RWPE1 (cell line): ENCODE measurements around the gene TRNAU1AP.
"Not testable (repeated sequence)": the region's sequence is repeated elsewhere in the genome, so short reads cannot be mapped to it uniquely, and the experiment has no call there.

Source experiments
- CTCF ChIA-PET: fragments of 350-600 bp; sonication (Branson Sonifier 250); formaldehyde crosslinking; extraction: SDS; loops from one replicate; lab custom pipeline; 2021; lab: Yijun Ruan, JAX
- POLR2A ChIA-PET: fragments of 400-600 bp; formaldehyde crosslinking; extraction: SDS; loops from one replicate; lab custom pipeline; 2020; ENCODE audit warnings: antibody characterized with exemption; ENCODE audit not compliant: low non-redundant PET; lab: Yijun Ruan, JAX
- DNase-seq: peaks from one replicate; pipeline ENCODE4 v3.0.0; 2012; ENCODE audit warnings: low spot score
- H3K27ac ChIP-seq: fragments of 450-650 bp; 2 replicates; pipeline ENCODE4 v1.5.1; 2017
- CTCF ChIP-seq: fragments of 450-650 bp; conservative IDR thresholded peaks from 2 replicates; pipeline ENCODE4 v1.5.1; 2017; ENCODE audit warnings: low read depth, mild to moderate bottlenecking

TRNAU1AP gene

GRCh38 chr1:28512058-28512611 lies 40.8 kb upstream of the TRNAU1AP start:
- ChIA-PET POLR2A (interaction anchor here (0.6 kb wide), 1 partner anchor 383 kb away, joined by 3 read pairs; no protein-coding TSS in a partner anchor), CTCF (no interaction called here)
- no peak for TF ChIP-seq CTCF
- no peak for DNase-seq
- peak overlapping the region; percentile 77 for H3K27ac ChIP-seq

GRCh38 chr1:28514445-28514933 lies 38.4 kb upstream of the TRNAU1AP start:
- peak overlapping the region; percentile 79 for H3K27ac ChIP-seq
- POLR2A ChIA-PET: interaction anchor here (0.9 kb wide), 1 partner anchor 67 kb away, joined by 3 read pairs; no protein-coding TSS in a partner anchor
- CTCF ChIA-PET, DNase-seq: not testable (repeated sequence)

GRCh38 chr1:28516518-28516956 lies 36.3 kb upstream of the TRNAU1AP start:
- ChIA-PET POLR2A (interaction anchor here (0.6 to 1.0 kb wide), 4 partner anchors 11 to 779 kb away, joined by 3 to 5 read pairs (median 4); partner anchors contain the start of gene RCC1), CTCF (interaction anchor here (0.7 to 1.1 kb wide), 2 partner anchors 37 to 618 kb away, joined by 3 to 4 read pairs; no protein-coding TSS in a partner anchor)
- no peak for TF ChIP-seq CTCF
- peak overlapping the region; percentile 79 for H3K27ac ChIP-seq
- DNase-seq: no peak

GRCh38 chr1:28517649-28517999 lies 35.3 kb upstream of the TRNAU1AP start:
- TF ChIP-seq CTCF: no peak
- POLR2A ChIA-PET: no interaction called here
- DNase-seq: no peak
- H3K27ac ChIP-seq: peak overlapping the region; percentile 90
- CTCF ChIA-PET: interaction anchor here (0.5 to 1.1 kb wide), 4 partner anchors 12 to 56 kb away, joined by 3 to 5 read pairs (median 4); no protein-coding TSS in a partner anchor

GRCh38 chr1:28518000-28518744 lies 34.7 kb upstream of the TRNAU1AP start:
- TF ChIP-seq CTCF: peak; percentile 96
- peak overlapping the region; percentile 90 for H3K27ac ChIP-seq
- POLR2A ChIA-PET: interaction anchor here (1.0 kb wide), 1 partner anchor 55 kb away, joined by 9 read pairs; no protein-coding TSS in a partner anchor
- DNase-seq: peak; percentile 88
- CTCF ChIA-PET: interaction anchor here (0.7 to 1.0 kb wide), 3 partner anchors 51 to 276 kb away, joined by 4 to 5 read pairs (median 4); no protein-coding TSS in a partner anchor

GRCh38 chr1:28518745-28519341 lies 34.0 kb upstream of the TRNAU1AP start:
- ChIA-PET POLR2A (interaction anchor here (1.0 kb wide), 1 partner anchor 54 kb away, joined by 9 read pairs; no protein-coding TSS in a partner anchor), CTCF (interaction anchor here (0.7 to 1.0 kb wide), 3 partner anchors 50 to 277 kb away, joined by 4 to 5 read pairs (median 4); no protein-coding TSS in a partner anchor)
- no peak for TF ChIP-seq CTCF
- no peak for DNase-seq
- H3K27ac ChIP-seq: peak overlapping the region; percentile 90
